Kidney epithelial cell (primary cell): ENCODE measurements around the gene ADH1C. TPM values are rescaled to one million over a fixed set of nuclear protein-coding genes. Genes with fewer than 3 reads are reported as not detected.

Experiments
- DNase-seq: peaks from one replicate; pipeline ENCODE4 v3.0.0-alpha.2; 2010; ENCODE audit warnings: low read depth
- H3K27me3 ChIP-seq: 2 replicates; pipeline ENCODE4 v1.6.0; 2011; ENCODE audit warnings: low read length; ENCODE audit not compliant: control insufficient read depth, insufficient read depth
- H3K36me3 ChIP-seq: 2 replicates; pipeline ENCODE4 v1.5.1; 2011; ENCODE audit warnings: low read length; ENCODE audit not compliant: control insufficient read depth, insufficient read depth
- H3K4me3 ChIP-seq: 2 replicates; pipeline ENCODE4 v1.5.1; 2011; ENCODE audit warnings: low read depth, mild to moderate bottlenecking, control low read depth, low read length
- total RNA-seq: library from RNA; depleted of rRNA; stranded (reverse); fragments of >200 nt; gene quantifications from 2 replicates; pipeline ENCODE4 v1.2.3, GENCODE V29; 2015
- TF ChIP-seq, protein P1 (sequence below): IDR thresholded peaks from 2 replicates; pipeline ENCODE4 v1.5.1; 2011; ENCODE audit warnings: mild to moderate bottlenecking, moderate library complexity, low read length, control low read depth, inconsistent platforms; ENCODE audit not compliant: insufficient read depth, poor library complexity, severe bottlenecking

ADH1C gene
- total RNA-seq, 1 donor from 2014 or later: 1.7 TPM

DNA sequence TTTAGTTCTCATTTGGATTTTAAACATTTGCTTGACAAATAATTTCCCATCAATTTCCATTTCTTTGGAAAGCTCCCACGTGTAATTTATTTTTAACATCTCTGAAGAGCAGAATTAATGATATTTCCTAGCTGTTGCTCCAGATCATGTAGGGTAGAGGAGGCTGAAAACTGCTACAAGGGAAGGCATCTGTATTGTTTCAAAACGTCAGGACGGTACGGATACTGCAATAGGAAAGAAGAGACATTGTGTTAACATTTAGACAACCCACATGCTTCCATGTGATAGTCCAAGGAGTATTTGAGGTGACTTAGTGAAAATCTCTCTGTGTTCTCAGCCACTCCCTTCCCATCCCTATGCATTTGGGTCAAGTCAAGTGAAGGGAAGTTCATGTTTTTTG lies 16.0 kb downstream of the ADH1C start:
- H3K27me3 ChIP-seq: no peaks in the 10 kb centered on the region
- no peak overlapping the region for H3K4me3 ChIP-seq
- no peaks in the 10 kb centered on the region for H3K36me3 ChIP-seq
- TF ChIP-seq, protein P1, sequence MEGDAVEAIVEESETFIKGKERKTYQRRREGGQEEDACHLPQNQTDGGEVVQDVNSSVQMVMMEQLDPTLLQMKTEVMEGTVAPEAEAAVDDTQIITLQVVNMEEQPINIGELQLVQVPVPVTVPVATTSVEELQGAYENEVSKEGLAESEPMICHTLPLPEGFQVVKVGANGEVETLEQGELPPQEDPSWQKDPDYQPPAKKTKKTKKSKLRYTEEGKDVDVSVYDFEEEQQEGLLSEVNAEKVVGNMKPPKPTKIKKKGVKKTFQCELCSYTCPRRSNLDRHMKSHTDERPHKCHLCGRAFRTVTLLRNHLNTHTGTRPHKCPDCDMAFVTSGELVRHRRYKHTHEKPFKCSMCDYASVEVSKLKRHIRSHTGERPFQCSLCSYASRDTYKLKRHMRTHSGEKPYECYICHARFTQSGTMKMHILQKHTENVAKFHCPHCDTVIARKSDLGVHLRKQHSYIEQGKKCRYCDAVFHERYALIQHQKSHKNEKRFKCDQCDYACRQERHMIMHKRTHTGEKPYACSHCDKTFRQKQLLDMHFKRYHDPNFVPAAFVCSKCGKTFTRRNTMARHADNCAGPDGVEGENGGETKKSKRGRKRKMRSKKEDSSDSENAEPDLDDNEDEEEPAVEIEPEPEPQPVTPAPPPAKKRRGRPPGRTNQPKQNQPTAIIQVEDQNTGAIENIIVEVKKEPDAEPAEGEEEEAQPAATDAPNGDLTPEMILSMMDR: no peak
- DNase-seq: no peak

GRCh38 chr4:99334880-99335279 lies 17.7 kb downstream of the ADH1C start:
- no peak overlapping the region for H3K4me3 ChIP-seq
- no peaks in the 10 kb centered on the region for H3K27me3 ChIP-seq
- TF ChIP-seq, protein P1: no peak
- DNase-seq: no peak
- H3K36me3 ChIP-seq: no peaks in the 10 kb centered on the region

- Histone ChIP-seq H3K36me3 (no peaks in the 10 kb centered on the region), H3K4me3 (no peak overlapping the region)
These were observed 21.9 kb downstream of the ADH1C start for GRCh38 chr4:99330648-99331047.

DNA sequence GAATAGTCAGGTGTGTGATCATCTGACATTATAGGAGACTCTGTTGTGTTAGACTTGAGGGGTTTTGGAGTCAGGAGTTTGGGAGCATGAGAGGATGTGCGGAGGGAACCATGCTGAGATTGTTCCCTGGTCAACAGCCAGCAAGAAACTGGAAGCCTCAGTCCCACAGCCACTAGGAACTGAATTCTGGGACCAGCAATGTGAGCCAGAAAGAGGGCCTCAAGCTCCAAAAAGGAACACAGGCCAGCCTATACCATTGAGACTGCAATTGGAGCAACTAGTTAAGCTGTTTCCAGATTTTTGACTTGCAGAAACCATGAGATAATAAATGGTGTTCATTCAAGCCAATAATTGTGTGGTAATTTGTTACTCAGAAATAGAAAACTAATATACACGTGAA lies 22.7 kb downstream of the ADH1C start:
- TF ChIP-seq, protein P1: no peak
- no peaks in the 10 kb centered on the region for H3K27me3 ChIP-seq
- no peaks in the 10 kb centered on the region for H3K36me3 ChIP-seq
- no peak for DNase-seq
- no peak overlapping the region for H3K4me3 ChIP-seq

More at GRCh38 chr4:99330648-99331047, 21.9 kb downstream of the ADH1C start:
- TF ChIP-seq, protein P1: no peak
- DNase-seq: no peak
- H3K27me3 ChIP-seq: no peaks in the 10 kb centered on the region

- H3K4me3 ChIP-seq: no peak overlapping the region
- no peak for DNase-seq
These were observed 27.6 kb downstream of the ADH1C start for GRCh38 chr4:99324979-99325378.

DNA sequence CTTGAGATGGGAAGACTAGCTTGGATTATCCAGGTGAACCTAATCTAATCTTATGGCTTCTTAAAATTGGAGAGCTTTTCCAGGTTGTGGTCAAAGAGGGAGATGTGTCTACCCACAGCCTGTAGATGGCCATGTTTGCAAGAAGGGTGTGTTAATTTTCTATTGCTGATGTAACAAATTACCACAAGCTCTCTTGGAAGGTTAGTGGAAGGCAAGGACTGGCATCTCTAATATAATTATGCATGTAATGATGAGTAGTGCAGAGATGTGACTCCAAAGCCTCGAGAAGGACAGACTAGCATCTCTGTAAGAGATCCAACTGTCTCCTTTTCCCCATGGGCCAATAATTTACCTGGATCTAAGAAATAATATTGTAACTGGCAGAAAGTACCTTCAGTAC lies 28.2 kb downstream of the ADH1C start:
- no peak overlapping the region for H3K4me3 ChIP-seq
- TF ChIP-seq, protein P1: no peak
- H3K27me3 ChIP-seq: no peaks in the 10 kb centered on the region
- H3K36me3 ChIP-seq: no peaks in the 10 kb centered on the region
- no peak for DNase-seq

More at GRCh38 chr4:99324979-99325378, 27.6 kb downstream of the ADH1C start:
- TF ChIP-seq, protein P1: no peak
- no peaks in the 10 kb centered on the region for H3K27me3 ChIP-seq
- H3K36me3 ChIP-seq: no peaks in the 10 kb centered on the region
